Stimulated activated CD4-positive, alpha-beta T cell treated with anti-CD3 and anti-CD28 coated beads, Interleukin-4, amount 100 ng/mL, for 4 hours (primary cell): ENCODE results near the gene TCP1.
A peak's percentile ranks its signal among the peaks of the same experiment; 100 is the strongest.
"Not testable (repeated sequence)": the region's sequence is repeated elsewhere in the genome, so short reads cannot be mapped to it uniquely, and the experiment has no call there.

Experiments used
- DNase-seq, 2 experiments: peaks; one replicate each; pipeline ENCODE4 v3.0.0-alpha.2; 2020

Gene TCP1

GRCh38 chr6:159816775-159817174 is 27.4 kb upstream of the TCP1 start:
- not testable (repeated sequence) for DNase-seq

GRCh38 chr6:159815410-159815809 is 26.0 kb upstream of the TCP1 start:
- DNase-seq = no peak

- no peak for DNase-seq
These were observed 24.4 kb upstream of the TCP1 start for GRCh38 chr6:159813781-159814180.

GRCh38 chr6:159809149-159809548 is 19.7 kb upstream of the TCP1 start:
- DNase-seq = no peak

- no peak for DNase-seq
These were observed 19.2 kb upstream of the TCP1 start for GRCh38 chr6:159808647-159809046.

- no peak for DNase-seq
These were observed 17.9 kb upstream of the TCP1 start for GRCh38 chr6:159807150-159807858.

GRCh38 chr6:159806021-159806458 is 16.6 kb upstream of the TCP1 start:
- no peak for DNase-seq

GRCh38 chr6:159805440-159806020 is 16.1 kb upstream of the TCP1 start:
- DNase-seq = no peak

- DNase-seq = no peak
These were observed 15.1 kb upstream of the TCP1 start for GRCh38 chr6:159804504-159804903.

- DNase-seq = no peak
These were observed 12.5 kb upstream of the TCP1 start for GRCh38 chr6:159801935-159802334.

GRCh38 chr6:159800141-159800865 is 10.9 kb upstream of the TCP1 start, which contains the start of gene PNLDC1:
TSS of gene PNLDC1 (plus strand) at chr6:159800276. CDS start at chr6:159800308, 32 bp downstream.
- DNase-seq = no peak

GRCh38 chr6:159797554-159797953 is 8.2 kb upstream of the TCP1 start:
- no peak for DNase-seq

- DNase-seq = not testable (repeated sequence)
These were observed 5.6 kb upstream of the TCP1 start for GRCh38 chr6:159794976-159795375.

GRCh38 chr6:159790956-159791598 is 1.7 kb upstream of the TCP1 start:
- DNase-seq = peak in 1 of 2 experiments; percentile 1

GRCh38 chr6:159790149-159790955 is 950 bp upstream of the TCP1 start, which contains the start of gene MRPL18:
TSS of gene MRPL18 (plus strand) at chr6:159790467. CDS start at chr6:159790588, 121 bp downstream.
- DNase-seq = peak; percentile 81 to 88

- DNase-seq = peak; percentile 6 to 18
These were observed 537 bp downstream of the TCP1 start for GRCh38 chr6:159788753-159789376.

GRCh38 chr6:159788276-159788675 is 1.1 kb downstream of the TCP1 start:
- DNase-seq = no peak

- DNase-seq = no peak
These were observed 10.8 kb downstream of the TCP1 start for GRCh38 chr6:159778542-159779103.

- no peak for DNase-seq
These were observed 11.3 kb downstream of the TCP1 start for GRCh38 chr6:159778131-159778530.

GRCh38 chr6:159777240-159777904 is 12.0 kb downstream of the TCP1 start:
- DNase-seq = no peak

- no peak for DNase-seq
These were observed 17.2 kb downstream of the TCP1 start for GRCh38 chr6:159772196-159772595.
